Measurements from ENCODE around the gene VAMP8. TPM values are rescaled to one million over a fixed set of nuclear protein-coding genes. Genes with fewer than 3 reads are reported as not detected.
A peak's percentile ranks its signal among the peaks of the same experiment; 100 is the strongest.

VAMP8 gene
- total and polyA plus RNA-seq, 4 donors = 29.2 to 140 (median 79.4) TPM

DNA sequence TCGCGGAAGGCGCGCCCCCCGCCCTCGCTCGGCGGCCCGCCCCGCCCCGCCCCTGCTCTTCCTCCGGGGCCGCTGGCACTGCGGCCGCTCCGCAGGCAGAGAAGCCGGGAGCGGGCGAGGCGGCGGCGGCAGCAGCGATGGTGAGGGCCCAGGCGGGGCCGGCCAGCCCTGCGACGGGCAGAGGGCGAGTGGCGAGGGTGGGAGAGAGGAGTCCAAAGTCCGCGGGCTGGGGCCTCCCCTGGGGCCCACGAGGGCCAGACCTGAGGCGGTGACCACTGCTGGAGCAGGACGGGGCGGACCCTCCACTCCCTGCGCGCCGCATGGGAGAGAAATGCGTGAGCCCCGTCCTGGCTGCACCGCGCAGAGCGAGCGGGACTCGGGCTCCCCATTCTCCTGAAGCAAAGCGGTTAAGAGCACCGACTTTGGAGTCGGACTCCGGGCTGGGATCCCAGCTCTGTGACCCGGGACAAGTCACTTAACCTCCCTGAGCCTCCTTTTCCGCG is 7.0 kb downstream of the VAMP8 start, which contains the start of gene VAMP5:
Gene VAMP5, plus strand, starts transcription at position 78 of the 503 bp plus-strand sequence. Its CDS starts 60 bp downstream, at position 138.
- peak; percentile 66 for DNase-seq (ENCODE audit: low spot score)
- H3K4me1 ChIP-seq (ENCODE audit: control insufficient read depth in 4 of 4, insufficient read depth in 4 of 4, low read length in 3 of 4) = peaks cover 12 to 35% (median 20%) of the 10 kb centered on the region in 4 donors
- H3K27me3 ChIP-seq (ENCODE audit: control insufficient read depth in 4 of 4, insufficient read depth in 4 of 4, low read length in 3 of 4) = no peaks in the 10 kb centered on the region
- WGBS = 7% methylated on average over 52 of the region's 52 CpGs
- peak within 1 kb of the TSS; percentile 85 to 89 for H3K27ac ChIP-seq (ENCODE audit: low read depth in 1 of 2, low read length in 2 of 2)
- TF ChIP-seq EGR1 (IDR thresholded peaks at IDR 0.05; ENCODE audit: low read depth in 2 of 2) = no peak
- TF ChIP-seq HNF4A (conservative IDR thresholded peaks at IDR 0.05) = peak in 1 of 2 donors; percentile 33
- H3K36me3 ChIP-seq (ENCODE audit: control insufficient read depth in 4 of 4, insufficient read depth in 3 of 4, low read depth in 1 of 4, low read length in 3 of 4) = peaks cover 0 to 7% (median 2%) of the 10 kb centered on the region in 4 donors
- H3K9ac ChIP-seq (ENCODE audit: low read depth in 1 of 2, low read length in 2 of 2) = peak within 1 kb of the TSS; percentile 16 to 61
- H3K4me3 ChIP-seq (ENCODE audit: low read depth in 1 of 3, low read length in 3 of 3) = peak within 1 kb of the TSS; percentile 50 to 71 (median 70)
- no peaks in the 10 kb centered on the region for H3K9me3 ChIP-seq (ENCODE audit: control insufficient read depth in 4 of 4, low read length in 3 of 4)

- H3K9me3 ChIP-seq (ENCODE audit: control insufficient read depth in 4 of 4, low read length in 3 of 4) = no peaks in the 10 kb centered on the region
- peak overlapping the region in 1 of 2 donors; percentile 61 for H3K9ac ChIP-seq (ENCODE audit: low read depth in 1 of 2, low read length in 2 of 2)
- peaks cover 0 to 7% (median 2%) of the 10 kb centered on the region in 4 donors for H3K36me3 ChIP-seq (ENCODE audit: control insufficient read depth in 4 of 4, insufficient read depth in 3 of 4, low read depth in 1 of 4, low read length in 3 of 4)
- H3K27ac ChIP-seq (ENCODE audit: low read depth in 1 of 2, low read length in 2 of 2) = peak overlapping the region; percentile 85 to 89
- H3K4me1 ChIP-seq (ENCODE audit: control insufficient read depth in 4 of 4, insufficient read depth in 4 of 4, low read length in 3 of 4) = peaks cover 12 to 40% (median 24%) of the 10 kb centered on the region in 4 donors
- H3K27me3 ChIP-seq (ENCODE audit: control insufficient read depth in 4 of 4, insufficient read depth in 4 of 4, low read length in 3 of 4) = no peaks in the 10 kb centered on the region
- peak overlapping the region; percentile 41 to 71 (median 50) for H3K4me3 ChIP-seq (ENCODE audit: low read depth in 1 of 3, low read length in 3 of 3)
- DNase-seq (ENCODE audit: low spot score) = no peak
- 36% methylated on average over 9 of the region's 9 CpGs for WGBS
- TF ChIP-seq RXRA (IDR thresholded peaks at IDR 0.05) = peak; percentile 89 to 95
- TF ChIP-seq ZBTB33 (IDR thresholded peaks at IDR 0.05) = no peak
- TF ChIP-seq FOXA1 (IDR thresholded peaks at IDR 0.05) = peak; percentile 17
- peak; percentile 97 for TF ChIP-seq NR2F2 (IDR thresholded peaks at IDR 0.05)
- peak; percentile 24 to 49 for TF ChIP-seq RAD21 (IDR thresholded peaks at IDR 0.05)
- TF ChIP-seq EGR1 (IDR thresholded peaks at IDR 0.05; ENCODE audit: low read depth in 2 of 2) = peak in 1 of 2 donors; percentile 12
- TF ChIP-seq, protein P1, sequence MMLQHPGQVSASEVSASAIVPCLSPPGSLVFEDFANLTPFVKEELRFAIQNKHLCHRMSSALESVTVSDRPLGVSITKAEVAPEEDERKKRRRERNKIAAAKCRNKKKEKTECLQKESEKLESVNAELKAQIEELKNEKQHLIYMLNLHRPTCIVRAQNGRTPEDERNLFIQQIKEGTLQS (IDR thresholded peaks at IDR 0.05) = peak; percentile 91
- peak; percentile 70 for TF ChIP-seq YY1 (IDR thresholded peaks at IDR 0.05)
- peak; percentile 83 for TF ChIP-seq FOXA2 (IDR thresholded peaks at IDR 0.05)
- TF ChIP-seq JUND (IDR thresholded peaks at IDR 0.05) = peak; percentile 95
- no peak for TF ChIP-seq REST (IDR thresholded peaks at IDR 0.05)
- TF ChIP-seq HNF4G (IDR thresholded peaks at IDR 0.05) = peak; percentile 53
- TF ChIP-seq MAX (IDR thresholded peaks at IDR 0.05) = peak; percentile 56
- TF ChIP-seq GABPA (IDR thresholded peaks at IDR 0.05 in 1 of 2, conservative IDR thresholded peaks at IDR 0.05 in 1 of 2) = peak in 1 of 2 donors; percentile 51
- TF ChIP-seq, protein P2, sequence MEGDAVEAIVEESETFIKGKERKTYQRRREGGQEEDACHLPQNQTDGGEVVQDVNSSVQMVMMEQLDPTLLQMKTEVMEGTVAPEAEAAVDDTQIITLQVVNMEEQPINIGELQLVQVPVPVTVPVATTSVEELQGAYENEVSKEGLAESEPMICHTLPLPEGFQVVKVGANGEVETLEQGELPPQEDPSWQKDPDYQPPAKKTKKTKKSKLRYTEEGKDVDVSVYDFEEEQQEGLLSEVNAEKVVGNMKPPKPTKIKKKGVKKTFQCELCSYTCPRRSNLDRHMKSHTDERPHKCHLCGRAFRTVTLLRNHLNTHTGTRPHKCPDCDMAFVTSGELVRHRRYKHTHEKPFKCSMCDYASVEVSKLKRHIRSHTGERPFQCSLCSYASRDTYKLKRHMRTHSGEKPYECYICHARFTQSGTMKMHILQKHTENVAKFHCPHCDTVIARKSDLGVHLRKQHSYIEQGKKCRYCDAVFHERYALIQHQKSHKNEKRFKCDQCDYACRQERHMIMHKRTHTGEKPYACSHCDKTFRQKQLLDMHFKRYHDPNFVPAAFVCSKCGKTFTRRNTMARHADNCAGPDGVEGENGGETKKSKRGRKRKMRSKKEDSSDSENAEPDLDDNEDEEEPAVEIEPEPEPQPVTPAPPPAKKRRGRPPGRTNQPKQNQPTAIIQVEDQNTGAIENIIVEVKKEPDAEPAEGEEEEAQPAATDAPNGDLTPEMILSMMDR (IDR thresholded peaks at IDR 0.05; ENCODE audit: low read depth, low read length, missing input control) = no peak
- TF ChIP-seq HNF4A (conservative IDR thresholded peaks at IDR 0.05) = peak; percentile 76 to 80
- TF ChIP-seq SP1 (IDR thresholded peaks at IDR 0.05) = peak; percentile 92
- TF ChIP-seq TAF1 (conservative IDR thresholded peaks at IDR 0.05) = no peak
Observed at GRCh38 chr2:85584857-85585780, 7.7 kb downstream of the VAMP8 start.
